Motor neuron (in vitro differentiated cells): Measurements from ENCODE around the gene PPFIA2. TPM values are rescaled to one million over a fixed set of nuclear protein-coding genes. Genes with fewer than 3 reads are reported as not detected.
A peak's percentile ranks its signal among the peaks of the same experiment; 100 is the strongest.
"Not testable (repeated sequence)": the region's sequence is repeated elsewhere in the genome, so short reads cannot be mapped to it uniquely, and the experiment has no call there.

Experiments
- ATAC-seq, 8 experiments: fragments of 200-7000 bp; cut with Tn5 transposase; replicated peaks in 6 of 8; 2 replicates each; pipeline ENCODE4 v1.8.0; 2021; ENCODE audit warnings: mild to moderate bottlenecking in 8 of 8, moderate library complexity in 8 of 8
- H3K27ac ChIP-seq, 2 donors: fragments of 250-450 bp; sonication (Bioruptor Pico); 2 replicates each; pipeline ENCODE4 v1.9.0; 2021; ENCODE audit warnings: antibody characterized with exemption in 2 of 2, mild to moderate bottlenecking in 2 of 2, moderate library complexity in 1 of 2
- H3K4me1 ChIP-seq, 2 donors: fragments of 250-450 bp; sonication (Bioruptor Pico); replicated peaks in 1 of 2; 2 replicates each; pipeline ENCODE4 v1.6.1; 2021; ENCODE audit warnings: antibody characterized with exemption in 2 of 2, mild to moderate bottlenecking in 2 of 2, moderate library complexity in 1 of 2
- H3K4me3 ChIP-seq, 5 donors: fragments of 250-450 bp; sonication (Bioruptor Pico); 2 replicates each; pipeline ENCODE4 v1.9.0; 2021; ENCODE audit warnings: antibody characterized with exemption in 5 of 5, mild to moderate bottlenecking in 5 of 5, moderate library complexity in 4 of 5
- WGBS, 10 experiments: fragments of 450-650 bp; shearing (Covaris generic); methylation state at CpG; one replicate each; pipeline ENCODE4 v1.0.0; 2022; 5-methylcytosine and 5-hydroxymethylcytosine counted together
- in situ Hi-C, 9 experiments: fragments of 400-800 bp; cut with MboI; loops; one replicate each; pipeline ENCODE4 v1.15.0; 2021; ENCODE audit warnings: low sequenced_read_pairs in 9 of 9, low pct_unique_long_range_greater_than_20kb in 2 of 9; ENCODE audit not compliant: unreplicated experiment in 9 of 9
- total RNA-seq, 8 experiments: library from RNA; unstranded; fragments of 300-600 nt; gene quantifications; 2 replicates each; pipeline versions ENCODE4 v1.2.3 to v1.2.4, GENCODE V29; 2022

PPFIA2 gene
- total RNA-seq, 8 experiments from 2014 or later, result 8.0 to 65.2 (median 39.1) TPM

GRCh38 chr12:81216739-81217138 is 542.4 kb downstream of the PPFIA2 start:
- Histone ChIP-seq H3K4me1 (peaks cover 0 to 4% of the 10 kb centered on the region in 2 donors), H3K27ac (no peak overlapping the region), H3K4me3 (no peak overlapping the region)
- WGBS, 10 experiments, result 61 to 100% (median 87%) methylated on average over 1 to 3 of the region's 3 CpGs
- ATAC-seq, result no peak
- in situ Hi-C loops, result no loop called here

DNA sequence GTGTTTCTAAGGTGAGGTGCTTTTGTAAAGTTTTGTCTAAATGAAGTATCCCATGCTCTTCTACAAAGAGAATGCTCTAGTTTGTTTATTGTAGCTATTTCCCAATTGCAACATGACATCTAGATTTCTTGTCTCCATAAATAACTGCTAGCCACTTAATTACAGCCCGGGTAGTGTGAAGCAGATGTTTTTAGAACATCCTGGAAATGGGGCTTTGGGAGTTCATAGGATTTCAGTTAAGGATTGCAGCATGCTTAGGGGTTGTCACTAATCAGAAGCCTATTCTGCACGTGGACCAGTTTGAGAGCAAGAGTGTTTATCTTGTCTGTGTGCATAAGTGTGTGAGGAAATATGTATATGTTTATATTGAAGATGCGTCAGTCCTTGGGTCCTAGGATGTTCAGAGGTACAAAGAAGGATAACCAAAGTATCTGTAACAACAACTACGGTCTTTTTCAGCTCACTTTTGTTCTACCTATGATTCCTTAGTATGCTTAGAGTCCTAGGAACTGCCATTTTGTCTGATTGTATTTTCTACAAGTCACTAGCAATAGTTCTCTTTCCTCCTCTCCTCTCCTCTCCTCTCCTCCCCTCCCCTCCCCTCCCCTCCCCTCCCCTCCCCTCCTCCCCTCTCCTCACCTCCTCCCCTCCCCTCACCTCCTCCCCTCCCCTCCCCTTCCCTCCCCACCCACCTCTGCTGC is 546.0 kb downstream of the PPFIA2 start:
- ATAC-seq, result peak in 1 of 8 experiments; percentile 36
- in situ Hi-C loops, result no loop called here

GRCh38 chr12:81211306-81211705 is 547.8 kb downstream of the PPFIA2 start:
- Histone ChIP-seq H3K27ac (no peak overlapping the region), H3K4me3 (no peak overlapping the region), H3K4me1 (peaks cover 34 to 43% of the 10 kb centered on the region in 2 donors)
- ATAC-seq, result no peak
- in situ Hi-C loops, result no loop called here
- WGBS, 10 experiments, result 80 to 100% (median 100%) methylated on average over 1 of the region's 1 CpG; no CpG with 5 or more reads in 3 of the 10 experiments

More for the DNA sequence above, 546.0 kb downstream of the PPFIA2 start:
- peaks cover 18 to 25% of the 10 kb centered on the region in 2 donors for H3K4me1 ChIP-seq
- 20 to 100% (median 72%) methylated on average over 1 to 4 of the region's 4 CpGs; no CpG with 5 or more reads in 2 of the 10 experiments for WGBS, 10 experiments
- no peak overlapping the region for H3K27ac ChIP-seq
- H3K4me3 ChIP-seq, result no peak overlapping the region

DNA sequence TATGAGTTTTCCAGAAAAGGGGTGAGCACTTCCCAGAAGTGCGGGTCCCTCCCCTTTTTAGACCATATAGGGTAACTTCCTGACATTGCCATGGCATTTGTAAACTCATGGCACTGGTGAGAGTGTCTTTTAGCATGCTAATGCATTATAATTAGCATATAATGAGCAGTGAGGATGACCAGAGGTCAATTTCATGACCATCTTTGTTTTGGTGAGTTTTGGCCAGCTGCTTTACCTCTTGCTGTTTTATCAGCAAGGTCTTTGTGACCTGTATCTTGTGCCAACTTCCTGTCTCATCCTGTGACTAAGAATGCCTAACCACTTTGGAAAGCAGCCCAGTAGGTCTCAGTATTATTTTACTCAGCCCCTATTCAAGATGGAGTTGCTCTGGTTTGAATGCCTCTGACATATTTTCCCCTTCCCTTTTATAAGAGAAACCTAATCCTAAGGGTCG is 549.4 kb downstream of the PPFIA2 start:
- in situ Hi-C loops, H3K4me3 ChIP-seq, H3K27ac ChIP-seq: not testable (repeated sequence)
- peaks cover 48 to 54% of the 10 kb centered on the region in 2 donors for H3K4me1 ChIP-seq
- WGBS, 10 experiments, result 41 to 100% (median 80%) methylated on average over 1 to 2 of the region's 2 CpGs; no CpG with 5 or more reads in 2 of the 10 experiments
- peak in 3 of 8 experiments; percentile 12 to 82 (median 20) for ATAC-seq

GRCh38 chr12:81209012-81209411 is 550.1 kb downstream of the PPFIA2 start:
- ATAC-seq, result peak in 2 of 8 experiments; percentile 33 to 34
- peaks cover 48 to 54% of the 10 kb centered on the region in 2 donors for H3K4me1 ChIP-seq
- H3K27ac ChIP-seq, result peak overlapping the region in 1 of 2 donors; percentile 47
- no peak overlapping the region for H3K4me3 ChIP-seq
- in situ Hi-C loops, result no loop called here

GRCh38 chr12:81208187-81208911 is 550.8 kb downstream of the PPFIA2 start:
- Histone ChIP-seq H3K27ac (no peak overlapping the region), H3K4me1 (peaks cover 48 to 54% of the 10 kb centered on the region in 2 donors), H3K4me3 (no peak overlapping the region)
- peak in 5 of 8 experiments; percentile 15 to 75 (median 72) for ATAC-seq
- WGBS, 10 experiments, result 21 to 94% (median 61%) methylated on average over 1 to 8 of the region's 9 CpGs
- in situ Hi-C loops, result no loop called here
